Measurements from ENCODE around the gene ASPA.
A peak's percentile ranks its signal among the peaks of the same experiment; 100 is the strongest.
"Not testable (repeated sequence)": the region's sequence is repeated elsewhere in the genome, so short reads cannot be mapped to it uniquely, and the experiment has no call there.

ASPA gene

GRCh38 chr17:3510090-3510489 is 34.3 kb downstream of the ASPA start:
- no peak for DNase-seq

DNA sequence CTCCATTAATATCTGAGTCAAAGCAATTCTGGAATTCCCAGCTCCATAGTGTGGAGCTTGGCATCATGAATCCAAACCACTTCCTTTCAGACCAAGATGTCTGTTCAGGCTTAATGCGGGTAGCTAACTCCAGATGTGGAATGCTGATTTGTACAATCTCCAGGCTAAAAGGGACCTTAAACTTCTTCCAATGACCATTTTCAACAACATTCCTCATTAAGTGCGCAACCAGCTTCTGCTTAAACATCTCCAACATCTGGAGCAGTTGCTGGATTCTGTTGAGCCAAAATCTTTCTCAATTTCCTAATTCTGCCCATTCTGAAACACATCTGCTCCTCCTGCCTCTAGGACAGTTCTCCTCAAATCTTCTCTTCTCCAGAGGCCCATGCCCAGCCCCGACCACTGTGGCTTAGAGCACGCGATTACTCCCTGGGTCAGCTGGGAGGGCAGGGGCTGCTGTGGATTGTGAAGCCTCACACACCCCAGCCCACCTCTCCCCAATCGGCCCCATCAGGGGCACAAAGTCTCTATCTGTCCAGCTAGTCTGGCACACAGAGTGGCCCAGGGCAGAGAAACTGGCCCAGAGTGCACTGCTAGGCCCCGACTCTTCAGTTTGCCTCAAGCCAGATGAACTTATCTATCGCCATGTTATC is 36.2 kb downstream of the ASPA start:
- no peak for DNase-seq

DNA sequence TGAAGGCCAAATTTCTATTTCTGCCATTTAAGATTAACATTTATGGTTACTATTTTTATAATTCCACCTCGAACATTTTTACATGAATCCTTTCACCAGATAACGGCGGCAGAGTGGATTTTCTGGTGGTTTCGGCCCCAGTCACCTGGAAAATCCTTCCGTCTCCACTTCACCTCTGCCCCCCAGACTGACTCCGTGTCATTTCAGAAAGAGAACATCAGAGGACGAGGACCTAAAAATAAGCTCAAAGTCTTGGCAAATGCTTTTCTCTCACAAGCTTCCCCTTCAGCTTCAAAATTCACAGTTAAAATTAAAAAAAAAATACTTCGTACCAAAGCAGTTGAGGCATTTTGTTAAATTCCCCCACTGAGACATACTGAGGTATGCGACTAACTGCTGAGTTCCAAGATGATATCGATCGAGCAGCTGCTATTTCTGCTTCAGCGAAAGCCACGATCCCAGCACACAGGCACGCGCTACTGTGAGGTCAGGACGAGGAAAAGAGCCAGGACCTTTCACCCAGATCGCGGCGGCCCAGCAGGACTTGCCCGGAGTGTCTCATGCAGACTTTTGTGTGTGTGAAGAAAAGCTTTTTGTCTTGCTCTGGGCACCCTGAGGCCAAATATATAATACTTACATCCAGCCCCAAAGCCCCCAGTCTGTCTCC is 36.8 kb downstream of the ASPA start:
- no peak for DNase-seq

GRCh38 chr17:3513305-3514035 is 37.7 kb downstream of the ASPA start:
- no peak for DNase-seq

GRCh38 chr17:3514167-3514566 is 38.4 kb downstream of the ASPA start:
- not testable (repeated sequence) for DNase-seq

DNA sequence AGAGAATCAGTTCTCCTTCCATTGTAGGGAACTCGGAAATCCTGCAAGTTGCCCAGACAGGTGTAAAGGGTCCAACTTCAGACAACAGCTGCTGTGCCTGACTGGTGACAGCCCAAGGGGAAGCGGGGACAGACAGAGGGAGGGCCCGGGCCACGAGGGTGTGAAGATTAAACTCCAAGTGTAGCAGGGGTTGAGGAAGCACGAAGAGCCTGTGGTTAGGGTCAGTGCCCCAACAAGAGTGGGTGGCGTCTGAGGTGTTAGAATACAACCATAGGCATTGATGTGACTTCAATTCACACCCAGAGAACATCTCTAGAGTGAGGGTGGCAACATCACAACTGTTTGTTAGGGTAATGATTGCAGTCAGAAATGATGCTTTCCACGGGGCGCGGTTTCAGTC is 39.1 kb downstream of the ASPA start:
- no peak for DNase-seq

- not testable (repeated sequence) for DNase-seq
These were observed 43.7 kb downstream of the ASPA start for GRCh38 chr17:3519472-3519871.

DNA sequence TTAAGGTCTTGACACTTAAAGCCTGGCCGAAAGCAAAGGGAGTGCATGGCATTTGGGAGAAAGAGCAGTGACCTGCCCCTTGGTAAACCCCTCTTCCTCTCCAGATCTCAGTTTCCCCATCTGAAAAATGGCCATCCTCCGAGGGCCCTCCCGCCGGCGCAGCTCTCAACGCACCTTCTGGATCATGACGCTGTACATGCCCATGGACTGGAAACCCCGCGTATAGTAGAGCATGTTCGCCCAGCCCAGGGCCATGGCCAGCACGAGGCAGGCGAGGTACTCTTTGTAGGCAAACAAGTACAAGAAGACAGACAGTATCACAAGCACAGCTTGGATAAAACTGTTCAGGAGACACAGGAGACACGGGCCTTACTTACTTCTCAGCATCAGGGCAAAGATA is 48.2 kb downstream of the ASPA start:
- no peak for DNase-seq

DNA sequence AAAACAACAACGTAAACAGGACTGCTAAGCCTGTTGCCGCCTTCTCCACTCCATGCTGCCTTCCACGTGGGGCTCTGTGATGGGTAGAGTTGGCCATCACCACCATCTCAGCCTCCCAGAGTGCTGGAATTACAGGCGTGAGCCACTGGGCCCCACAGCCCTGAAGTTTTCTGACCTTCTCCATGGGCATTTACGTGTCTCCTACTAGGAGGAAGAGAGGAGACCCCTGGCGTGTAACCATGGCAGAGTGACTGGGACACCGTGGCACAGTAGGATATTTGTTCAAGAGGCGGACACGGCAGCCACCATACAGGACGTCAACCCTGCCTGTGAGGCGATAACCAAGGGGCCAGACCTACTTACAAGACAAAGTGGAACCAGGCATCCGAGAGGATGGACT is 50.7 kb downstream of the ASPA start:
- no peak for DNase-seq

DNA sequence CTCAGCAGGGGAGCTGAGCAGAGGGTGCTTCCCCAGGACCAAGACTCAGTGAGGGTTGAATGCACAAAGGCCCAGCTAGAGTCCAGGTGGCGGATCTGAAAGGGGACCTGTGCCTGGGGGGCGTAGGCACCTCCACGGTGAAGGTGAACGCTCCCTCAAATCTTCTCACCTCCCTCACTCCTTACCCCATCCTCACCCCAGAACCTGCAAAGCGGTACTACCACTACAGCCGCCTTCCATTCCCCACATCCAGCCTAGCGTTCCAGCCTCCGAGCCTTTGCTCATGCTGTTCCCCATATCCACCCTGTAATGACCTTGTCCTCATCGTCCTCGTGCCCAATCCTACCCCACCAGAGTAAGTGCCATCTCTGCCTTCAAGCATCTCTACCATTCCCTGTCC is 51.2 kb downstream of the ASPA start:
- DNase-seq, result no peak

- no peak for DNase-seq
These were observed 51.7 kb downstream of the ASPA start for GRCh38 chr17:3527468-3527867.

- DNase-seq, result no peak
These were observed 52.1 kb downstream of the ASPA start for GRCh38 chr17:3527896-3528295.

- DNase-seq, result no peak
These were observed 52.6 kb downstream of the ASPA start for GRCh38 chr17:3528403-3528851.

GRCh38 chr17:3528880-3529511 is 53.2 kb downstream of the ASPA start:
- no peak for DNase-seq

GRCh38 chr17:3529817-3530741 is 54.3 kb downstream of the ASPA start:
- peak; percentile 39 for DNase-seq

DNA sequence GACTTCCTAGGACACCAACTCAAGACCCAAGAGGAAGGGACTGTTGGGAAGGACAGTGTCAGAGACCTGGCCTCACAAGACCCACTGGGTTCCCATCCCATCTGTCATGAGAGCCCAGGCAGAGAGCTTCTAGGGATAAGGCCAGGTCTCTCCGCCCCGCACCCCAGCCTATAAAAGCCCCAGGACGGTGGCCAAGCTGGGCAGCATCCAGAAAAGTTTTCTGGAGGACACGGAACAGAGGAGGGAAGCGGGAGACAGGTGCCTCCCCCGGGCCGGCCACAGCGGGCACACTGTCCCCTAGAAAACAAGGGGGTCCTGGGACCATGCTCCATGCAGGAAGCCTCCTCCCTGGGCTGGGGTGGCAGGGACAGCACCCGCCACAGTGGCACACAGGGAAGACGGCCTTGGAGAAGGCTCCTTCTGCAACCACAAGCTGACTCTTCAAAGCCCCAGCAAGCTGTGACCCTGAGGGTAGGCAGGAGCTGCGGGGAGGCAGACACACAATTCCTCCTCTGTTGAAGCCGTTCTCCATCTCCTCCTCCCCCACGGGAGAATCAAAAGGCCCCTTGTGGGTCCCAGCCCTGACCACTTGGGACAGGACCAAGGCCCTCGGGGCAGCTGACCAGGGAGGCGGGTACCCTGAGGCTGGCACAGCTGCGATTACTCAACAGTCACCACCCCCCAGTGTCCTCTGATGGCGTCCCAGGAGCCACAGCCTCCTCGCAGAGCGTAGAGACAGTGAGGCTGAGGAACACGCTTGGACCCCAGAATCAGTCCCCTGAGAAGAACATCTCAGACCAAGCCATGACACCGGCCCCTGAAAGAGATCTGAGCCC is 55.7 kb downstream of the ASPA start:
- DNase-seq, result no peak

- no peak for DNase-seq
These were observed 56.5 kb downstream of the ASPA start for GRCh38 chr17:3532106-3532858.

DNA sequence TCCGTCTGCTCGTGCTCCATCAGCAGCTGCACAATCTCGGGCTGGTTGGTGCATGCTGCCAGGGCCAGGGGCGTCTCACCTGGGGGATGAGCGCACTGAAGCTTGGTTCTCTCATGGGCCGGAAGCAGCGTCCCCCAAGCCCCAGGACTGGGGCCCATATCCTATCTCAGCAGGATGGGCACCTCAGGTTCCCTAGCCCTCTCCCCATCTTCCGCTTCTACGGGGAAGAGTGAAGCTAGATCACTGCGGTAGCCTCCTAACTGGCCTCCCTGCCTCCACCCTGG is 57.0 kb downstream of the ASPA start:
- no peak for DNase-seq

DNA sequence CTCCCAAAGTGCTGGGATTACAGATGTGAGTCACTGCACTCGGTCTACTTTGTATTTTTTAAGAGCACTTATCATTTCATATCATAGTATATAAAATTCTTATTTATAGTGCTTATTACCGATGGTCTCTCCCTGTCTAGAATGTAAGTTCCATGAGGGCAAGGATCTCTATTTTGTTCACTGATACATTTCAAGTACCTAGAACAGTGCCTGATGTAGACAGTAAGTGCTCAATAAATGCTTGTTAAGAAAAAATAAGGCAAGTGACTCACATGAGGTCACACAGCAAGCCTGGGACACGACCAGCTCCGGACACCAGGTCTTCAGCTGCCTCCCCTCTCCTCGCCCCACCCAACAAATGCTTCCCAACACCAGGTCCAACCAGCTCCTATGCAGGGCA is 58.0 kb downstream of the ASPA start:
- no peak for DNase-seq

GRCh38 chr17:3534881-3535252 is 59.1 kb downstream of the ASPA start:
- peak; percentile 48 for DNase-seq

Measured in hematopoietic multipotent progenitor cell treated with erythropoietin and hydrocortisone succinate and interleukin-3 and kit ligand, for 8 days (in vitro differentiated cells).